Upper lobe of right lung (tissue), 1 donor: ENCODE data around the gene G0S2. TPM values are rescaled to one million over a fixed set of nuclear protein-coding genes. Genes with fewer than 3 reads are reported as not detected.

ENCODE experiments used
- ATAC-seq: fragments of 200-7000 bp; cut with Tn5 transposase; one replicate; pipeline ENCODE4 v1.9.1; 2020; ENCODE audit warnings: mild to moderate bottlenecking, moderate library complexity
- DNase-seq: peaks from one replicate; pipeline ENCODE4 v3.0.0-alpha.2; 2020
- H3K27ac ChIP-seq: fragments of 200-600 bp; one replicate; pipeline ENCODE4 v1.8.0; 2022
- H3K27me3 ChIP-seq: fragments of 200-600 bp; one replicate; pipeline ENCODE4 v1.8.0; 2022; ENCODE audit warnings: mild to moderate bottlenecking
- H3K36me3 ChIP-seq: fragments of 200-600 bp; one replicate; pipeline ENCODE4 v1.8.0; 2022
- H3K4me1 ChIP-seq: fragments of 200-600 bp; one replicate; pipeline ENCODE4 v1.8.0; 2022
- H3K4me3 ChIP-seq: fragments of 200-600 bp; one replicate; pipeline ENCODE4 v1.8.0; 2022; ENCODE audit warnings: mild to moderate bottlenecking
- H3K9me3 ChIP-seq: fragments of 200-600 bp; one replicate; pipeline ENCODE4 v1.8.0; 2022
- CTCF ChIP-seq: fragments of 200-600 bp; IDR thresholded peaks from one replicate; pipeline ENCODE4 v1.8.0; 2022; ENCODE audit warnings: antibody characterized with exemption
- intact Hi-C: fragments of 100-400 bp; cut with DNase I; formaldehyde crosslinking; loops from one replicate; pipeline ENCODE4 v1.11.0; 2022
- total RNA-seq: library from RNA; stranded (reverse); fragmentation: NEBNext Ultra II Directional; extraction: Animal tissue kit (Norgen Biotek cat#: 25700); gene quantifications from one replicate; pipeline ENCODE4 v1.2.1, GENCODE V29; 2021
- donor health status: DM: no; HTN: yes; CAD: no; lungs with severe emphysema.

Gene G0S2
- total RNA-seq, 1 donor from 2014 or later, result 36.5 TPM

GRCh38 chr1:209678981-209679539 lies 3.8 kb downstream of the G0S2 start:
- H3K27ac ChIP-seq, result no peak overlapping the region
- no peak for TF ChIP-seq CTCF
- H3K4me3 ChIP-seq, result no peak overlapping the region
- H3K4me1 ChIP-seq, result peaks cover 10% of the 10 kb centered on the region
- no peaks in the 10 kb centered on the region for H3K36me3 ChIP-seq
- no peaks in the 10 kb centered on the region for H3K9me3 ChIP-seq
- H3K27me3 ChIP-seq, result peaks cover 5% of the 10 kb centered on the region
- ATAC-seq, result no peak
- intact Hi-C loops, result no loop called here
- no peak for DNase-seq

- TF ChIP-seq CTCF, result no peak
- H3K36me3 ChIP-seq, result no peaks in the 10 kb centered on the region
- H3K4me3 ChIP-seq, result no peak overlapping the region
- intact Hi-C loops, result no loop called here
- peaks cover 5% of the 10 kb centered on the region for H3K27me3 ChIP-seq
- no peaks in the 10 kb centered on the region for H3K9me3 ChIP-seq
- H3K27ac ChIP-seq, result peak overlapping the region; percentile 12
- no peak for DNase-seq
- peaks cover 10% of the 10 kb centered on the region for H3K4me1 ChIP-seq
- no peak for ATAC-seq
These were observed 10.6 kb downstream of the G0S2 start for GRCh38 chr1:209685821-209686220.

- H3K4me3 ChIP-seq, result no peak overlapping the region
- ATAC-seq, result no peak
- H3K36me3 ChIP-seq, result no peaks in the 10 kb centered on the region
- H3K9me3 ChIP-seq, result no peaks in the 10 kb centered on the region
- DNase-seq, result no peak
- peaks cover 14% of the 10 kb centered on the region for H3K4me1 ChIP-seq
- H3K27me3 ChIP-seq, result peaks cover 5% of the 10 kb centered on the region
- TF ChIP-seq CTCF, result no peak
- intact Hi-C loops, result no loop called here
- peak overlapping the region; percentile 12 for H3K27ac ChIP-seq
These were observed 11.1 kb downstream of the G0S2 start for GRCh38 chr1:209686322-209686721.

- ATAC-seq (no peak), DNase-seq (no peak)
- H3K4me1 ChIP-seq, result peaks cover 20% of the 10 kb centered on the region
- no peak overlapping the region for H3K27ac ChIP-seq
- H3K36me3 ChIP-seq, result no peaks in the 10 kb centered on the region
- no peak overlapping the region for H3K4me3 ChIP-seq
- TF ChIP-seq CTCF, result no peak
- intact Hi-C loops, result no loop called here
- H3K9me3 ChIP-seq, result no peaks in the 10 kb centered on the region
- H3K27me3 ChIP-seq, result no peaks in the 10 kb centered on the region
These were observed 13.6 kb downstream of the G0S2 start for GRCh38 chr1:209688746-209689234.

GRCh38 chr1:209689477-209689876 lies 14.3 kb downstream of the G0S2 start:
- Histone ChIP-seq H3K27ac (no peak overlapping the region), H3K4me1 (peaks cover 20% of the 10 kb centered on the region), H3K36me3 (no peaks in the 10 kb centered on the region), H3K9me3 (no peaks in the 10 kb centered on the region), H3K27me3 (no peaks in the 10 kb centered on the region), H3K4me3 (no peak overlapping the region)
- intact Hi-C loops, result no loop called here
- no peak for TF ChIP-seq CTCF
- ATAC-seq (peak; percentile 23), DNase-seq (no peak)

GRCh38 chr1:209691237-209691636 lies 16.0 kb downstream of the G0S2 start:
- ATAC-seq, result no peak
- peaks cover 15% of the 10 kb centered on the region for H3K4me1 ChIP-seq
- no peaks in the 10 kb centered on the region for H3K9me3 ChIP-seq
- intact Hi-C loops, result loop anchor here (5.0 kb wide), 1 partner anchor 114 kb away; no protein-coding TSS in a partner anchor
- DNase-seq, result no peak
- TF ChIP-seq CTCF, result no peak
- no peak overlapping the region for H3K27ac ChIP-seq
- no peak overlapping the region for H3K4me3 ChIP-seq
- no peaks in the 10 kb centered on the region for H3K27me3 ChIP-seq
- no peaks in the 10 kb centered on the region for H3K36me3 ChIP-seq
